ENCODE results near the gene PIP5K1C. TPM values are rescaled to one million over a fixed set of nuclear protein-coding genes. Genes with fewer than 3 reads are reported as not detected.

Gene PIP5K1C
- total RNA-seq, 1 donor from 2014 or later, result 40.1 TPM

- DNase-seq (ENCODE audit: low read depth, low spot score), result no peak
- Mint-ChIP-seq H3K9me3 (no peaks in the 10 kb centered on the region), H3K4me1 (peaks cover 8% of the 10 kb centered on the region), H3K4me3 (no peak overlapping the region), H3K27ac (ENCODE audit: unreplicated experiment) (no peak overlapping the region), H3K36me3 (ENCODE audit: low read depth) (no peaks in the 10 kb centered on the region), H3K27me3 (ENCODE audit: low read depth) (peaks cover 15% of the 10 kb centered on the region)
- no peak for TF ChIP-seq CTCF (conservative IDR thresholded peaks at IDR 0.05)
Measured at GRCh38 chr19:3608750-3609322, 91.4 kb downstream of the PIP5K1C start.

DNA sequence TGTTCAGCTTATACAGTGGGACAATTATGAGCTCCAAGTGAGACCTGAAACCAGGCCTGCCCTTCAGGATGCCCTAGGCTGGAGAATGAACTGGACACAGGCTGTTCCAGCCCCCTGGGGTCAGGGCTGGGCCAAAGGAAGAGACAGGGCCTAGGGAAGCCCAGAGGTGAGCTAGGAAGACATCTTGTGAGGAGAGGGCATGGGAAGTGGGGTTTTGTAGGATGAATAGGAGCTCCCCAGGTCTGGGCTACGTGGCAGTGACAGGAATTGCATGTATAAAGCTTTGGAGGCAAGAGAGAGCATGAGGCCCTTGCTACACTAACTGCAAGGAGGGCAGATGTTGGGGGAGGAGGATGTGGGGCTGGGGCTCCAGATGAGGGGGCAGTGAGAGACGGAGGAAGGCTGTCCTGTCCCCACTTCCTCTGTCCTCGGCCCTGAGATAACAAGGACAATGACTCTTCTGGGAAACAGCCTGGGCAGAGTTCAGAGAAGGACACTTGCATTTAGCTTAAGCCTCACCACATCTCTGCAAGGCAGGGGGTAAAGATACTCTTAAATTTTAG, 92.1 kb downstream of the PIP5K1C start:
- Mint-ChIP-seq H3K27ac (ENCODE audit: unreplicated experiment) (peak overlapping the region; percentile 75), H3K36me3 (ENCODE audit: low read depth) (no peaks in the 10 kb centered on the region), H3K4me3 (peak overlapping the region; percentile 35), H3K4me1 (peaks cover 8% of the 10 kb centered on the region), H3K27me3 (ENCODE audit: low read depth) (peaks cover 15% of the 10 kb centered on the region), H3K9me3 (no peaks in the 10 kb centered on the region)
- no peak for DNase-seq (ENCODE audit: low read depth, low spot score)
- TF ChIP-seq CTCF (conservative IDR thresholded peaks at IDR 0.05), result no peak

GRCh38 chr19:3607303-3608078, 92.8 kb downstream of the PIP5K1C start:
- no peak for TF ChIP-seq CTCF (conservative IDR thresholded peaks at IDR 0.05)
- Mint-ChIP-seq H3K4me3 (peak overlapping the region; percentile 35), H3K27ac (ENCODE audit: unreplicated experiment) (no peak overlapping the region), H3K36me3 (ENCODE audit: low read depth) (no peaks in the 10 kb centered on the region), H3K27me3 (ENCODE audit: low read depth) (peaks cover 15% of the 10 kb centered on the region), H3K9me3 (no peaks in the 10 kb centered on the region), H3K4me1 (peaks cover 8% of the 10 kb centered on the region)
- no peak for DNase-seq (ENCODE audit: low read depth, low spot score)

GRCh38 chr19:3606690-3607289, 93.5 kb downstream of the PIP5K1C start, which contains the start of gene TBXA2R:
TSS of gene TBXA2R (minus strand) at chr19:3606875. CDS start at chr19:3600634, 6,241 bp downstream.
- DNase-seq (ENCODE audit: low read depth, low spot score), result no peak
- peaks cover 15% of the 10 kb centered on the region for H3K27me3 Mint-ChIP-seq (ENCODE audit: low read depth)
- no peak for TF ChIP-seq CTCF (conservative IDR thresholded peaks at IDR 0.05)
- no peak within 1 kb of the TSS for H3K4me3 Mint-ChIP-seq
- peaks cover 8% of the 10 kb centered on the region for H3K4me1 Mint-ChIP-seq
- no peaks in the 10 kb centered on the region for H3K36me3 Mint-ChIP-seq (ENCODE audit: low read depth)
- H3K27ac Mint-ChIP-seq (ENCODE audit: unreplicated experiment), result no peak within 1 kb of the TSS
- H3K9me3 Mint-ChIP-seq, result no peaks in the 10 kb centered on the region

DNA sequence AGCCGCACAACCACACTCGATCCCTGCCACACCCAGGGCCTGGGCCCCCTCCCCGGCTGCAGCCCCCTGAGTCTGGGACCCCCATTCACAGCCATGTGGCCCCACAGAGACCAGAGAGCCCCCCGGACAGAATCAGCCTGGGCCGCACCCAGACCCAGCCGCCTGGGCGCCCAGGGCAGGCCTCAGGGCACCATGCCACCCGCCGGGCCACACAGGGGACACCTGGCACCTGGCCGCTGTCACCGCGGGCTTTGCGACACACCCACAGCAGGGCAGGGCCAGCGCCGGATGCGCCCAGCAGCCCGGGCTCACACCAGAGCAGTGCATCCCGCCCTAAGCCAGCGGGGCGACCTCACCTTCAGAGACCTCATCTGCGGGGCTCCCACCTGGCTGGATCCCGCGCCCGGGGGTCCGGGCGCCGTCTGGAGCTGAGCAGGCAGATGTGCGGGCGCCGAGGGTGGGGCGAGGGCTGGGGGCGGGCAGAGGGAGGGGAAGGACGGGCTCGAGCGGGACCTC, 94.0 kb downstream of the PIP5K1C start:
- Mint-ChIP-seq H3K36me3 (ENCODE audit: low read depth) (no peaks in the 10 kb centered on the region), H3K27me3 (ENCODE audit: low read depth) (peaks cover 15% of the 10 kb centered on the region), H3K4me1 (peaks cover 8% of the 10 kb centered on the region), H3K9me3 (no peaks in the 10 kb centered on the region), H3K4me3 (no peak overlapping the region), H3K27ac (ENCODE audit: unreplicated experiment) (no peak overlapping the region)
- no peak for DNase-seq (ENCODE audit: low read depth, low spot score)
- TF ChIP-seq CTCF (conservative IDR thresholded peaks at IDR 0.05), result no peak

All from neural crest cell (in vitro differentiated cells).